ES-I3 (cell line): Measurements from ENCODE around the gene MAGEA3.
"Not testable (repeated sequence)": the region's sequence is repeated elsewhere in the genome, so short reads cannot be mapped to it uniquely, and the experiment has no call there.

Experiments used
- H3K36me3 ChIP-seq: 2 replicates; pipeline ENCODE4 v1.6.1; 2013; ENCODE audit warnings: mild to moderate bottlenecking, low read length, control low read depth, moderate library complexity; ENCODE audit not compliant: insufficient read depth
- H3K4me1 ChIP-seq: 2 replicates; pipeline ENCODE4 v1.6.1; 2013; ENCODE audit warnings: mild to moderate bottlenecking, control low read depth, low read length; ENCODE audit not compliant: insufficient read depth
- H3K9ac ChIP-seq: 2 replicates; pipeline ENCODE4 v1.6.1; 2013; ENCODE audit warnings: low read depth, mild to moderate bottlenecking, low read length, moderate library complexity
- H3K9me3 ChIP-seq: 2 replicates; pipeline ENCODE4 v1.6.1; 2013; ENCODE audit warnings: mild to moderate bottlenecking, low read length, moderate library complexity; ENCODE audit not compliant: control insufficient read depth, insufficient read depth

Gene MAGEA3

GRCh38 chrX:152697952-152698931, at the start of gene MAGEA3:
Gene MAGEA3, plus strand, starts transcription at chrX:152698794. Its CDS starts 2,039 bp downstream, at chrX:152700833.
- H3K36me3 ChIP-seq, H3K9ac ChIP-seq, H3K9me3 ChIP-seq, H3K4me1 ChIP-seq: not testable (repeated sequence)

- Histone ChIP-seq H3K36me3 (no peaks in the 10 kb centered on the region), H3K9me3 (no peaks in the 10 kb centered on the region), H3K9ac (no peak overlapping the region), H3K4me1 (no peaks in the 10 kb centered on the region)
These were observed 46.5 kb upstream of the MAGEA3 start for GRCh38 chrX:152652060-152652459.

DNA sequence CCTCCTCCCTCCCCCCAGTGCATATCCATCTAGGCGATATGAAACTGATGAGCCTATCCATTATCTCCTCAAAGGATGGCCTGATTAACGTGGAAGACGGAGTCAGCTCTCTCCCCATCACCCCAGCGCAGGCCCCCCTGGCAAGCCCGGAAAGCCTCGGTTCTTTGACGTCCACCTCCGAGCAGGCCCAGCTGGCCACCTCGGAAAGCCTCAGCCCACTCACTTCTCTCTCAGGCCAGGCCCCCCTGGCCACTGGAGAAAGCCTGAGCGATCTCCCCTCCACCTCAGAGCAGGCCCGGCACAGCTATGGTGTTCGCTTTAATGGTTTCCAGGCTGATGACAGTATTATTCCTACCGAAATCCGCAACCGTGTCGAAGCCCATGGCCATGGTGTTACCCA, 46.1 kb upstream of the MAGEA3 start:
- H3K4me1 ChIP-seq = no peaks in the 10 kb centered on the region
- H3K9me3 ChIP-seq = no peaks in the 10 kb centered on the region
- no peak overlapping the region for H3K9ac ChIP-seq
- H3K36me3 ChIP-seq = no peaks in the 10 kb centered on the region

- no peaks in the 10 kb centered on the region for H3K4me1 ChIP-seq
- H3K9me3 ChIP-seq = no peaks in the 10 kb centered on the region
- no peaks in the 10 kb centered on the region for H3K36me3 ChIP-seq
- H3K9ac ChIP-seq = no peak overlapping the region
These were observed 42.5 kb upstream of the MAGEA3 start for GRCh38 chrX:152656087-152656486.

DNA sequence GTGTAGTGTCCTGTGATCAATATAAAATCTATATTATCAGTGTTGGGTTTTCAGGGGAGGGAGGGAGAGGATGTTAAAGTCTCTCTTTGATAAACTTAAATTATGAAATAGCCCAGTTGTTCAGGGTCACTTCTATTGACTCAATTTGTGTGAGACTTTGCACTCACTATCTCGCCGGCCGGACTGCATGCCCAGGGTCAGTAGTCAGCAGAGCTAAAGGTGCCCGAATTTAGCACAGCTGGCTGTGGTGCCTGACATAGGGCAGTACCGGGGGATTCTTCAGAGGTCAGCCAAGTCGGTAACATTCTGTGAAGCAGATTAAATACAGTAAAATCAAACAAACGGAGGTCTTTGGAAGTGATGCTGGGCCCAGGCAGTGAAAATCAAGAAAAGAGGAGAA, 41.7 kb upstream of the MAGEA3 start:
- no peaks in the 10 kb centered on the region for H3K4me1 ChIP-seq

DNA sequence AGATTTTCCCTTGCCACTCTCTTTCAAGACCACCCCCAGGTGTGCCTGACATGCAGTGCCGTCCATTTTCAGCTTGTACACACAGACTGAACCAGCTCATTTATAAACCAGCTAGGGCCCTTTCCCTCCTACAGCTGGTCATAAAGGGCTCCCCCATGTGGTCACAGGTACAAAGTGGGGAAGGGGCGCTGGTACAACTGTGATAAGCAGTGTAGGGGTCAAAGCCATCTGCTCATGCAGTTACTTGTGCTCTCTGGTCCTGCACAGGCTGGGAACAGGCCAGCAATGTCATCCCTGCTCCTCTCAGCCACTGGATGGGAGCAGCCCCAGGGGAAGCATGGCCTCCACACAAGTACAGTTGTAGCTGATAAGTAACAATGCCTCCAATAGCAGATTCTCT, 40.3 kb upstream of the MAGEA3 start:
- Histone ChIP-seq H3K36me3 (no peaks in the 10 kb centered on the region), H3K4me1 (no peaks in the 10 kb centered on the region), H3K9ac (no peak overlapping the region), H3K9me3 (no peaks in the 10 kb centered on the region)

More for the DNA sequence above, 41.7 kb upstream of the MAGEA3 start:
- Histone ChIP-seq H3K36me3 (no peaks in the 10 kb centered on the region), H3K9me3 (no peaks in the 10 kb centered on the region), H3K9ac (no peak overlapping the region)

DNA sequence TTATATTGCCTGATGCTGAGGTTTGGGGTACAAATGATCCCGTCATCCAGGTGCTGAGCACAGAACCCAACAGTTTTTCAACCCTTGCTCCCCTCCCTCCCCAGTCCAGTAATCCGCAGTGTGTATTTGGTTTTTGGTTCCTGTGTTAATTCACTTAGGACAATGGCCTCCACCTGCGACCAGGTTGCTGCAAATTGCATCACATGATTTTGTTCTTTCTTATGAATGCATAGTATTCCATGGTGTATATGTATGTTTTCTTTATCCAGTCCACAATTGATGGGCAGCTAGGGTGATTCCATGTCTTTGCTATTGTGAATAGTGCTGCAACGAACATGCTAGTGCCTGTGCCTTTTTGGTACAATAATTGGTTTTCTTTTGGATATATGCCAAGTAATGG, 35.5 kb upstream of the MAGEA3 start:
- no peak overlapping the region for H3K9ac ChIP-seq
- no peaks in the 10 kb centered on the region for H3K4me1 ChIP-seq
- no peaks in the 10 kb centered on the region for H3K36me3 ChIP-seq
- no peaks in the 10 kb centered on the region for H3K9me3 ChIP-seq

- Histone ChIP-seq H3K4me1 (no peaks in the 10 kb centered on the region), H3K9ac (no peak overlapping the region), H3K36me3 (no peaks in the 10 kb centered on the region), H3K9me3 (no peaks in the 10 kb centered on the region)
These were observed 24.5 kb upstream of the MAGEA3 start for GRCh38 chrX:152674135-152674534.

- H3K9me3 ChIP-seq, H3K9ac ChIP-seq, H3K36me3 ChIP-seq, H3K4me1 ChIP-seq: not testable (repeated sequence)
These were observed 23.9 kb upstream of the MAGEA3 start for GRCh38 chrX:152674652-152675051.

DNA sequence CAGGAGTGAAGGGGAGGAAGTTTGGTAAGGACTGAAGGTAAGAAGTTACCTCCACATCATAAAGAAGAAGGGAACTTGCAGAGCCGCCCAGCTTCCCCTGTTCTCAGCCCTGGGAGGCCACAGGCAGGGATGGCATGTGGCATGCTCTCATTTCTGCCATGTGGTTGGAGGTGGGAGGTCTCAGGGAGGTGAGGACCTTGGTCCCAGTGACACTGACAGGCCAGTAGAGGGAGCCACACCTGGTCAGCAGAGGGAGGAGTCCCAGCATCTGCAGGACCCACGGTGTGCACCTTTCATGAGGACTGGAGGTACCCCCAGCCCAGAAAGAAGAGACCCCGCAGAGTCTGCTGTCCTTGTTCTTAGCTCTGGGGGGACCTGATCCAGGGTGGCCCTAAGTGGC, 17.6 kb upstream of the MAGEA3 start:
- H3K9ac ChIP-seq, H3K9me3 ChIP-seq, H3K36me3 ChIP-seq, H3K4me1 ChIP-seq: not testable (repeated sequence)

GRCh38 chrX:152700390-152700789, 1.8 kb downstream of the MAGEA3 start:
- not testable (repeated sequence) for H3K36me3 ChIP-seq, H3K9me3 ChIP-seq, H3K9ac ChIP-seq, H3K4me1 ChIP-seq

- H3K9ac ChIP-seq, H3K9me3 ChIP-seq, H3K36me3 ChIP-seq: not testable (repeated sequence)
These were observed 7.9 kb downstream of the MAGEA3 start for GRCh38 chrX:152706500-152706899.

GRCh38 chrX:152709173-152709572, 10.6 kb downstream of the MAGEA3 start, which contains the start of gene CSAG2:
Gene CSAG2, minus strand, starts transcription at chrX:152709273. Its CDS starts 161 bp downstream, at chrX:152709112.
- H3K36me3 ChIP-seq, H3K9ac ChIP-seq, H3K4me1 ChIP-seq, H3K9me3 ChIP-seq: not testable (repeated sequence)

More at GRCh38 chrX:152706500-152706899, 7.9 kb downstream of the MAGEA3 start:
- not testable (repeated sequence) for H3K4me1 ChIP-seq

GRCh38 chrX:152713195-152713594, 14.6 kb downstream of the MAGEA3 start:
- not testable (repeated sequence) for H3K4me1 ChIP-seq, H3K9ac ChIP-seq, H3K9me3 ChIP-seq, H3K36me3 ChIP-seq
